Upper lobe of left lung (tissue), 6 donors: ENCODE results near the gene NACA2. TPM values are rescaled to one million over a fixed set of nuclear protein-coding genes. Genes with fewer than 3 reads are reported as not detected.
"Not testable (repeated sequence)": the region's sequence is repeated elsewhere in the genome, so short reads cannot be mapped to it uniquely, and the experiment has no call there.

Experiments
- ATAC-seq, 2 donors: fragments of 200-7000 bp; cut with Tn5 transposase; one replicate each; pipeline ENCODE4 v1.9.1; 2022; ENCODE audit warnings: mild to moderate bottlenecking in 2 of 2, moderate library complexity in 2 of 2; ENCODE audit not compliant: low FRiP score in 2 of 2
- DNase-seq, 2 donors: peaks; one replicate each; pipeline ENCODE4 v3.0.0-alpha.2; 2019 to 2020
- H3K27ac ChIP-seq, 4 donors: fragments of 200-600 bp; sonication (generic); one replicate each; pipeline ENCODE4 v1.5.1; 2016 to 2019
- H3K27me3 ChIP-seq, 4 donors: fragments of 200-600 bp; sonication (generic); one replicate each; pipeline ENCODE4 v1.5.1; 2017 to 2019
- H3K36me3 ChIP-seq, 4 donors: fragments of 200-600 bp; sonication (generic); one replicate each; pipeline ENCODE4 v1.5.1; 2016 to 2019
- H3K4me1 ChIP-seq, 4 donors: fragments of 200-600 bp; sonication (generic); one replicate each; pipeline ENCODE4 v1.5.1; 2018 to 2019
- H3K4me3 ChIP-seq, 4 donors: fragments of 200-600 bp; sonication (generic); one replicate each; pipeline ENCODE4 v1.5.1; 2017 to 2019; ENCODE audit warnings: mild to moderate bottlenecking in 2 of 4, moderate library complexity in 1 of 4
- H3K9me3 ChIP-seq, 4 donors: fragments of 200-600 bp; sonication (generic); one replicate each; pipeline ENCODE4 v1.5.1; 2018 to 2019
- EP300 ChIP-seq, 4 donors: sonication (generic); formaldehyde crosslinking; IDR thresholded peaks; one replicate each; pipeline ENCODE4 v1.5.1; 2017; ENCODE audit warnings: antibody characterized with exemption in 4 of 4, control low read depth in 2 of 4
- POLR2A ChIP-seq, 4 donors: fragments of 450-650 bp; IDR thresholded peaks; one replicate each; pipeline ENCODE4 v1.5.1; 2016 to 2017; ENCODE audit warnings: antibody characterized with exemption in 4 of 4, mild to moderate bottlenecking in 2 of 4
- POLR2AphosphoS5 ChIP-seq, 2 donors: sonication (generic); formaldehyde crosslinking; IDR thresholded peaks; one replicate each; pipeline ENCODE4 v1.5.1; 2017; ENCODE audit warnings: antibody characterized with exemption in 2 of 2
- WGBS, 2 donors: methylation state at CpG; one replicate each; pipeline ENCODE4 v1.1.5; 2017 to 2018; 5-methylcytosine and 5-hydroxymethylcytosine counted together
- total RNA-seq, 6 donors: library from RNA; depleted of rRNA in 4 of 6; stranded (reverse); fragments of >200 nt in 4 of 6; gene quantifications; one replicate each; pipeline versions ENCODE4 v1.1.0 to v1.2.1, GENCODE V29; 2016 to 2021
- TF ChIP-seq, protein P1 (sequence below), 6 experiments: fragments of 450-650 bp in 4 of 6; fragments of 200-600 bp in 2 of 6; sonication (generic) in 2 of 6; IDR thresholded peaks; one replicate each; pipeline ENCODE4 v1.5.1; 2016 to 2019; ENCODE audit warnings: antibody characterized with exemption in 6 of 6
- donor health status: DM: no; HTN: no; CAD: no; lungs with moderate emphysema.
- donor health status: DM: no; HTN: yes; CAD: no; lungs with severe emphysema.

Gene NACA2
- total RNA-seq, 6 donors from 2014 or later = not detected

DNA sequence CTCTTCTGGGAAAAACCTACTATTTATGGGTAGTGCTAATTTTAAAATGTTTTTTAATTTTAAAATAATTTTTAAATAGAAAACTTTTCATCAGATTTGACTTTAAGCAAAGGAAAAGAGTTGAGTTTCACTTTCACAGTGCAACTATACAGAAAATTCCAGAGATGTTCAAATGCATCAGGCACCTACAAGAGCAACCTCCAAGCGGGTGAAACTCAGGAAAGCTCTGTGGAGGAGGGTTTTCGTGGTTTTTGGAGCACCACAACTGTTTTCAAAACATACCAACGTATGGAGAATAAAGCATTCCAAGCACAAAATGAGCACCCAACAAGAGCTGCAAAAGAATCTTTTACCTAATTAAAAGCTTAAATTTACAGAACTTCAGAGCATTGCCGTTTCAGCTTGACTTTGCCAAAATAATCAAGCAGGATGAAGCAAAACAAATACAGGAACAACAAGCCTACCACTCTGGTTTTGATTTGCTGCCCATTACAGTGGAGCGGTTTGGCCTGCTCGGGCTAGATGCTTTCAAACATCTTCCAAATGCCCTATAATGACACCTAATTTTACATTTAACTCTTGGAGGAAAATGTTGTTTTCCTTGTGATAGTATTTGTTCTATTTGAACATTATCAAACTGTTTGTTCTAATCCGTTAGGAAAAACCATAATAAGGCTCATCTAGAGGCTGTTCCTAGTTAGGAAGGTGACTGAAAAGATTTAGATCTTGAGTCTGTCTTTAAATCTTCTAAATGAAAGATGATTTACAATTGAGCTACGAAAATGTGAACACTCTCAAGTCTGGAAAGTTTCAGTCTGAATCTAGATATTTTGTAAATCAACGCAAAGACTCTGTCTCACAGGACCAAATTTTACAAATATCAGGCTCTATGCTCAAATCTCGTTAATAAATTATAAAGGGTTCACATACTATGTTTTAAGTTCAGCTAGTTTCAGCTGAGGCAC lies 34.5 kb downstream of the NACA2 start:
- Histone ChIP-seq H3K27me3 (no peaks in the 10 kb centered on the region), H3K4me1 (no peaks in the 10 kb centered on the region), H3K4me3 (peak overlapping the region in 1 of 4 donors; percentile 1), H3K9me3 (no peaks in the 10 kb centered on the region), H3K36me3 (no peaks in the 10 kb centered on the region), H3K27ac (peak overlapping the region; percentile 12 to 45 (median 21))
- 55 to 58% methylated on average over 10 of the region's 10 CpGs for WGBS, 2 donors
- TF ChIP-seq, protein P1, sequence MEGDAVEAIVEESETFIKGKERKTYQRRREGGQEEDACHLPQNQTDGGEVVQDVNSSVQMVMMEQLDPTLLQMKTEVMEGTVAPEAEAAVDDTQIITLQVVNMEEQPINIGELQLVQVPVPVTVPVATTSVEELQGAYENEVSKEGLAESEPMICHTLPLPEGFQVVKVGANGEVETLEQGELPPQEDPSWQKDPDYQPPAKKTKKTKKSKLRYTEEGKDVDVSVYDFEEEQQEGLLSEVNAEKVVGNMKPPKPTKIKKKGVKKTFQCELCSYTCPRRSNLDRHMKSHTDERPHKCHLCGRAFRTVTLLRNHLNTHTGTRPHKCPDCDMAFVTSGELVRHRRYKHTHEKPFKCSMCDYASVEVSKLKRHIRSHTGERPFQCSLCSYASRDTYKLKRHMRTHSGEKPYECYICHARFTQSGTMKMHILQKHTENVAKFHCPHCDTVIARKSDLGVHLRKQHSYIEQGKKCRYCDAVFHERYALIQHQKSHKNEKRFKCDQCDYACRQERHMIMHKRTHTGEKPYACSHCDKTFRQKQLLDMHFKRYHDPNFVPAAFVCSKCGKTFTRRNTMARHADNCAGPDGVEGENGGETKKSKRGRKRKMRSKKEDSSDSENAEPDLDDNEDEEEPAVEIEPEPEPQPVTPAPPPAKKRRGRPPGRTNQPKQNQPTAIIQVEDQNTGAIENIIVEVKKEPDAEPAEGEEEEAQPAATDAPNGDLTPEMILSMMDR (IDR thresholded peaks at IDR 0.05) = no peak
- TF ChIP-seq POLR2A (IDR thresholded peaks at IDR 0.05) (no peak), EP300 (IDR thresholded peaks at IDR 0.05) (no peak), POLR2AphosphoS5 (IDR thresholded peaks at IDR 0.05) (no peak)
- no peak for ATAC-seq
- no peak for DNase-seq

DNA sequence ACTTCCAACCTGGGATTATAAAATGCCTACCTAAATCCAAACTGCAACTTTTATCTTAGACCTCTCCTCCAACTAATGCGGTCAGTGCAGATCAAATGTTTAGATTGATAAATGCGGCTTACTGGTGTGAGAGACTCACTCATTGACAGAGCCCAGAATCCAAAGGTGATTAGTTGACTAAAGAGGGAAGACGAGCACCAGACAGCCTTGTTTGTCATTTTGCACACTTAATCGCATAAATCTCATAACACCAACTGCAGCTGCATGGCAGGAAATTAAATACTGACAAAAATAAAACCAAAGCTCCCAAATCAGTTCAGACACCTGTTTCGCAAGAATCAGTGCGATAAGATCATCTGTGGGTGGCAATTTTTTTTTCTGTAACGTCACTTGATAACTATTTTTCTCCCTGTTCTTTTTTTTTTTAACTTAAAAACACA lies 35.9 kb downstream of the NACA2 start:
- Histone ChIP-seq H3K4me1 (no peaks in the 10 kb centered on the region), H3K9me3 (no peaks in the 10 kb centered on the region), H3K27me3 (no peaks in the 10 kb centered on the region), H3K36me3 (no peaks in the 10 kb centered on the region), H3K4me3 (no peak overlapping the region), H3K27ac (no peak overlapping the region)
- WGBS, 2 donors = 49 to 65% methylated on average over 7 of the region's 7 CpGs
- ATAC-seq (no peak), DNase-seq (no peak)
- TF ChIP-seq EP300 (IDR thresholded peaks at IDR 0.05) (no peak), POLR2AphosphoS5 (IDR thresholded peaks at IDR 0.05) (no peak), POLR2A (IDR thresholded peaks at IDR 0.05) (no peak)

DNA sequence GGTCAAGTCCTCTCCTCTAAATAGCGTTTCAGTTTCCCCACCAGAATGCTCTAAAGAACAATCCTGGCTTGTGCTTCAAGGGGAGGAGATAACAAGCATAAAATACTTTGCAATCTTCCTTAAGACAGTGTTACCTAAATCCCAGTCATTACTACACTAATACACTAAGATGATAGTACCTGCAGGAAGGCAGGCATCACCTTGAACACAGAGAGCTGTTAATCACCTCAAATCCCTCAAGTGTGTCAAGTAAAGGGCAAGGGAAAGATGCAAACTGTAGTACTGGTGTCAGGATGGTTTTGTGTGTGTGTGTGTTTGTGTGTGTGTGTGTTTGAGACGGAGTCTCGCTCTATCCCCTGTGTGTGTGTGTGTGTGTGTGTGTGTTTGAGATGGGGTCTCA lies 36.8 kb downstream of the NACA2 start:
- no peak for ATAC-seq
- Histone ChIP-seq H3K27me3 (no peaks in the 10 kb centered on the region), H3K9me3 (no peaks in the 10 kb centered on the region), H3K36me3 (no peaks in the 10 kb centered on the region), H3K4me3 (no peak overlapping the region), H3K4me1 (no peaks in the 10 kb centered on the region), H3K27ac (no peak overlapping the region)
- no peak for DNase-seq
- WGBS, 2 donors = 67 to 83% methylated on average over 3 of the region's 3 CpGs
- TF ChIP-seq, protein P1 (IDR thresholded peaks at IDR 0.05) = no peak
- TF ChIP-seq POLR2AphosphoS5 (IDR thresholded peaks at IDR 0.05) (no peak), POLR2A (IDR thresholded peaks at IDR 0.05) (no peak), EP300 (IDR thresholded peaks at IDR 0.05) (no peak)

DNA sequence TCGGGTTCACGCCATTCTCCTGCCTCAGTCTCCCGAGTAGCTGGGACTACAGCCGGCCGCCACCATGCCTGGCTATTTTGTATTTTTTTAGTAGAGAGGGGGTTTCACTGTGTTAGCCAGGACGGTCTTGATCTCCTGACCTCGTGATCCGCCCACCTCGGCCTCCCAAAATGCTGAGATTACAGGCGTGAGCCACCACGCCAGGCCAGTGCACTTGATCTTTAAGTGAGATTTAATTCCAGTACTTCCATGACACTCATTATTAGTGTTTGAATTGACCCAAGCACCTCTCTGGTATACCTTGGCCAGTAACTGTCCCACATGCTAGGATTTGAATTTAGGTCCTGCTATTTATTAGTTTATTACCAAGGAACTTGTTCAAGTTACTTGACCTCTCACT lies 38.5 kb downstream of the NACA2 start:
- DNase-seq, H3K27ac ChIP-seq, ATAC-seq, H3K27me3 ChIP-seq, H3K36me3 ChIP-seq, H3K9me3 ChIP-seq, H3K4me3 ChIP-seq, H3K4me1 ChIP-seq: not testable (repeated sequence)
- 86 to 95% methylated on average over 11 of the region's 11 CpGs for WGBS, 2 donors

DNA sequence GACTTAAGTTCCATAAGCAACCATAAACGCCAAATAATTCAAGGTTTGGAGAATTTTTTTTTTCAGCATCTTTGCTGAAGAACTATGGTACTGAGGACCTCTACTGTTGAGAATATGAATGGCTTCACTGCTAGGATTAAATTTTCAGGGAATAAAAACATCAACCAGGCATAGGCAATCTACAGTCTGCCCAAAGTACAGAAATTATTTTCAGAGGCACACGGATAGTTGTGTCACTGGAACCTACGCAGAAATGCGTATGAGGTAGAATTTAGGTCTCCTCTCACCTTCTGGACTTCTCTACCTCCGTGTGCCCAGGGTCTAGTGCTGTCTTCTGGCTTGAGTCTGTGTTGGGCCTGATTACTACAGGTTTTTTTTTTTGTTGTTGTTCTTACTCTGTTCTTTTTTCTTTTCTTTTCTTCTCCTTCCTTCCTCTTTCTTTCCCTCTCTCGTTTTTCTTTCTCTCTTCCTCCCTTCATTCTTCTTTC lies 39.7 kb downstream of the NACA2 start:
- Histone ChIP-seq H3K27ac (no peak overlapping the region), H3K36me3 (no peaks in the 10 kb centered on the region), H3K27me3 (no peaks in the 10 kb centered on the region), H3K4me3 (no peak overlapping the region), H3K4me1 (no peaks in the 10 kb centered on the region), H3K9me3 (no peaks in the 10 kb centered on the region)
- TF ChIP-seq POLR2A (IDR thresholded peaks at IDR 0.05) = no peak
- TF ChIP-seq, protein P1 (IDR thresholded peaks at IDR 0.05) = peak; percentile 20 to 63 (median 44)
- WGBS, 2 donors = 8 to 16% methylated on average over 6 of the region's 6 CpGs
- DNase-seq = no peak
- ATAC-seq = no peak
